HG02970 (cell line): Measurements from ENCODE around the gene UBASH3B.

Source experiments
- ATAC-seq: cut with Tn5 transposase; IDR thresholded peaks from one replicate; pipeline ENCODE4 v1.9.1; 2021; ENCODE audit warnings: mild to moderate bottlenecking, moderate library complexity, moderate number of reproducible peaks; ENCODE audit not compliant: unreplicated experiment, low FRiP score

The UBASH3B gene

GRCh38 chr11:122776546-122776945 lies 121.0 kb downstream of the UBASH3B start:
- ATAC-seq, result no peak

- no peak for ATAC-seq
Measured at GRCh38 chr11:122777343-122777742, 121.8 kb downstream of the UBASH3B start.

GRCh38 chr11:122778148-122778547 lies 122.6 kb downstream of the UBASH3B start:
- no peak for ATAC-seq

- no peak for ATAC-seq
Measured at GRCh38 chr11:122779047-122779629, 123.6 kb downstream of the UBASH3B start.

DNA sequence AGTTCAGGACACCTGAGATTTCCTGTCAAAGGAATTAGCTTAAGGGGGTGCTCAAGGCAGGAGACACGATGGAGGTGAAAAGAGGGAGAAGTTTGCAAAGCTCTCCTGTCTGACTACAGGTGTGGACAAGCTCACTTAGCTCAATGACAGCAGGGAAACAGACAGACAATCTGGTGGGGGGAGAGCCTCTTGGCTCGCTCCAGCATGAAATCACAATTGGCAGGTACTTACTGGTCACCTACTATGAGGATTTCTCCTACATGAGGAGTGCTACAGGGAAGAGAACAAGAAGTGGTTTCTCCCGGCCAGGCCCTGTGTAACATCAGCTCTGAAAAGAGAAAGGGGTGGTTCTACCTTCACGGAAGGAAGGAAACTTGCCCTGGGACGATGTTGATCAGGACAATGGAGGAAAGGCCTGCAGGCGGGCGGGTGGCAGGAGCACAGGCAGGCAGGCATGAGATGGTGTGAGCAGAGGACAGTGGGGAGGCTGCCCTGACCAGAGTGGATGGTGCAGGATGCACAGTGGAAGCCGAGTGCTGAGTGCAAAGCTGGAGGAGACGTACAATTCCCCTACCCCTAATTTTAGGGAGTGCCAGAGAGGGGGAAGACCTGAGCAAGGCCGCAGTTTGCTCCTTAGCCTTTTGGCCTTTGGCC lies 124.9 kb downstream of the UBASH3B start:
- ATAC-seq, result no peak

DNA sequence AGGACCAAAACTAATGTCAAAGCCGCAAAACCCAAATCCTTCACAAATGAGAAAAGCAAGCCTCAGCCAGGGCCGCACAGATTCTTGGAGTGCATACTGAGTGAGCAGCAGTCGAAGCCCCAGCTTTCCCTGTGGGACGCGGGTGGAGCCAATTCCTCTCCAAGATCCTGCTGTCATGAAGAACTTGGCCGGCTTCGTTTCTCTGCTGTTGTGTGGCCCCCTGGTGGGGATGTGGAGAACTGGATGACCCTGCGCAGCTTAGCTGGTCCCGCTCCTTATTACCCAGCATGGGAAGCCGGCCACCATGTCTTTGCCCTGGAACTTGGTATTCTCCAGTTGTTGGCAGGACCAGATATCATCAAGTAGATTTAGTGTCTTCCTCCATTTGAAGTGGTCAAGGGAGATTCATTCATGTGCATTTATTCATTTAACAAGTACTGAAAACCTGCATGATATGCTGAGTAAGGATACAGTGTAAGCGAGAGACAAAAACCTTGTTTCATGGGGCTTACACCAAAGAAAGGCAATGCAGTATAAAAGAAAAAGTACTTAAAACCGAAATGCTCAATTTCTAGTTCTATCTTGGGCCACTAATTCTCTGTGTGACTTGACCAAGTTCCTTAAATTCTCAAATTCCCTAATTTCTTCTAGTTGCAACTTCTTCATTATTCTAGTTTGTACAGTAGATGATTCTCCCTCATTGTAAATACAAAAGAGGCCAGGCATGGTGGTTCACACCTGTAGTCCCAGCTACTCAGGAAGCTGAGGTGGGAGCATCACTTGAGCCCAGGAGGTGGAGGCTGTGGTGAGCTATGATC lies 126.1 kb downstream of the UBASH3B start:
- peak; percentile 69 for ATAC-seq

DNA sequence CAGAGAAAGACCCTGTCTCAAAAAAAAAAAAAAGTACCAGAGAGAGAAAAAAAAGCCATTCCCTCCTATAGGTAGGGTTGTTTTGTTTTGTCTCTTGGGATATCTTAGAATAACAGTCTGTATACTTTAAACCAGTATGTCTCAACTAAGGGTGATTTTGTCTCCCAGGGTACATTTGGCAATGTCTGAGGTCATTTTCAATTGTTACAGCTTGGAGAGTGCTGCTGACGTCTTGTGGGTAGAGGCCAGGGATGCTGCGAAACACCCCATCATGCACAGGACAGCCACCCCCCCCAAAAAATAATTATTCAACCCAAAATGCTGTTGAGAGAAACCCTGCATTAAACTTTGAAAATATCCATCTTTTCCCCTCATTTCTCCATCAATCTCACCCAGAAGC lies 126.7 kb downstream of the UBASH3B start:
- ATAC-seq, result no peak

GRCh38 chr11:122784325-122784955 lies 128.9 kb downstream of the UBASH3B start:
- ATAC-seq, result no peak

DNA sequence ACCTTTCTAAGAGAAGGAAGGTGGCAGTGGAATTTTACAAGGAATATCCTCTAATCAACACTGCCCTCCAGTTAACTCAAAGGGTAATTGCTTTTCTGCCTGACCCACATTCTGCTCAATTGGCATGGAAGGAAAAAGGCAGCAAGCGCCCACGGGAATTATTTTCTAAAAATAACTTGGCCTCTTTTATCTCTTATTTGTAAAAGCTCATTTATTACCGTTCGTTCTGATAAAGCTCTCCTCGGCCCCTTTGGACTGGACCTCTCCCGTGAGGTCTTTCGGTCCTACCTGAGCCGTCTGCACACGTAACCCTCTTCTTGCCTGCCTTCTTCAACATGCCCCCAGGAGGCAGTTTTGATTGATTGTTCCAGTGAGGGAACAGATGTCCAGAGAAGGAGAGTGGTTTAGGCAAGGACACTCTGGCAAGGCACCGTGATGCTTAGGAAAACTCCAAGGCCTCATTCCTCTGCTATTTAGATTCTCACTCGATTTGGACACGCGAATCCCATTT lies 129.6 kb downstream of the UBASH3B start:
- no peak for ATAC-seq

GRCh38 chr11:122786896-122787295 lies 131.4 kb downstream of the UBASH3B start:
- ATAC-seq, result no peak

- no peak for ATAC-seq
Measured at GRCh38 chr11:122788781-122789535, 133.4 kb downstream of the UBASH3B start.

DNA sequence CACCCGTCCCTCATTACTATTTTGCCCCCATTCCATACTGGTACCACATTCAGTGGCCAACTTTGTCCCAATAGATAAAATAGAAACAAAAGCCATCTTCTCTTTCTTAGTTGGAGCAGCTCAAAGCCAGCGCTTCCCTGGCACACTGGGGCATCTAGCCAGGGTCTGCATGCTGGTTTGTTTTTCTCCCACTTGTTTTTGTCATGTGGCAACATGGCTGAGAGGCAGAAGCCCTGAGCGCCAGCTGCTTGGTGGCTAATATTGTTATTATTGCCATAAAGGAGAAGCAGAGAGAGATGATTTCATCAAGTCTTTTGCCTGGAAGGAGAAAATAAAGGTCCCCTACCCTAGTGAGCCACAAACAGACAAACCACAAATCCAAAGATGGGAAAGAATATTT lies 134.4 kb downstream of the UBASH3B start:
- no peak for ATAC-seq

GRCh38 chr11:122791411-122791810 lies 135.9 kb downstream of the UBASH3B start:
- no peak for ATAC-seq

DNA sequence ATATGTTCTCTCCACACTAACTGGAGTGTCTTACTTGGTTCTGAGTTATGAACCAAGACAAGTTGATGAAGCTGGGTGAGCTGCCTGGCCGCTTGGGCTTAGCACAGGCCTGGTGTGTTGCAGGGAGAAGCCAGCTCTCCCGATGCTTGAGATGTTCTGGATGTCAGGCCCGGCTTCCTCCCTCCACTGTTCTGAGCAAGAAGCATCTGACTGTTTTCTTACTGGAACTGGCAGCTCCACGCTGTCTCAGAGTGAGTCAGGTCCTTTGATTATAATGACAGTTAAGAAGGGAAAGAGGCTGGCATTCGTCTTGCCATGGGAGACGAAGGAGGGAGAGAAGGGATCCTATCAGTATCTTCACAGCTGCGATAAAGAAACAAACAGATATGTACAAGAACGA lies 136.3 kb downstream of the UBASH3B start:
- ATAC-seq, result no peak

DNA sequence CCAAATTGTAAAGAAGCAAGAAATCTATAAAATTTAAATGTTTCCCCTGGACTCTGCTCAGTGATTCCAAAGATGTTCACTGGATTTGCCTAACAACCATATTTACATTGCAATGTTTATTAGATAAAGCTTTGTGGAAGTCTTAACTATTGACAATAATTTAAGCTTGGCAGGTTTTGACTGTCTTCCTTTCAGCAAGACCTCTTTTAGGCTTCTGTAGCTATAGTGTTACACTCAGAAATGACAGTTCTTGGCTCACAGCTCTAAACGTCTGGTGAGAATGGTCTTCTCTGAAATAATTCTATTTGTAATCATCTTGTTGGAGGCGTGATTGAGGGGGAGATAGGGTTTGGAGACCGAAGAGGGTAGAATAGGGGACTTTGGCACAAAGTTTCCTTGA lies 138.0 kb downstream of the UBASH3B start:
- ATAC-seq, result no peak

DNA sequence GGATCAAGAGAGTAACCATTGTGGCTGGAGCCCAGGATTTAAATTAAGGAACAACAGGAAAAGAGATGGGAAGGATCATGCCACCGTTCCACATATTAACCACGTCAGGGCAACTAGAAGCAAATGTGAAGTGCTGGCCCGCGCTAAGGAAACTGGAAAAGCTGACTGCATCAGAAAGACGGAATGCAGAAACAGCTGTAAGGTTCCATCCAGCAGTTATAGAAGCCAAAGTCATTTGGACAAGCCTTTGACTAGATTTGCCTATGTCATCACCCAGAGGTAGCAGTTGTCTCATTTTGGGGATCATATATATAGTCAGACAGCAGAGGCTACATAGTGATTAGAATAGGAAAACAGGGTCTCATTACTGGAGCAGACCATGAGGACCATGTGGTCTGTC lies 139.8 kb downstream of the UBASH3B start:
- no peak for ATAC-seq

GRCh38 chr11:122796128-122796717 lies 140.7 kb downstream of the UBASH3B start:
- ATAC-seq, result peak; percentile 62

DNA sequence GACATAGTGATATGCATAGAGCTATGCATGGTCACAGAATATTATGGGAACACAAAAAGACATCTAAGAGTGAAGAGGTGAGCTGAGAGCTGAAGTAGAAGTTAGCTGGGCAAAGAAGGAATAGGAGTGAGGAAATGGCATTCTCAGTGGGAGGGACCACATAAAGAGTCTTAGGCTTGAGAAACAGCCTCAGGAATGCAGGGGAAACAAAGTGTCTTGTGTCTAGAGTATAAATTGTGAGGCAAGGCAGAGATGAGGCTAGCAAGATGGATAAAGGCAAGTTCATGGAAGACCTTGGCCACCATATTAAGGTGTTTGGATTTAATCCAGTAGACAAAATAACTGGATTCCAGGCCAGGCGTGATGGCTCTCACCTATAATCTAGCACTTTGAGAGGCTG lies 142.1 kb downstream of the UBASH3B start:
- no peak for ATAC-seq

- no peak for ATAC-seq
Measured at GRCh38 chr11:122799406-122800105, 144.0 kb downstream of the UBASH3B start.
